Measurements from ENCODE around the gene NPNT.
"Not testable (repeated sequence)": the region's sequence is repeated elsewhere in the genome, so short reads cannot be mapped to it uniquely, and the experiment has no call there.

NPNT gene

GRCh38 chr4:105894660-105895582 is at the start of gene NPNT:
Gene NPNT, plus strand, starts transcription at chr4:105895471. Its CDS starts 182 bp downstream, at chr4:105895653.
- FAIRE-seq, result no peak

GRCh38 chr4:105845559-105845958 is 49.7 kb upstream of the NPNT start:
- no peak for FAIRE-seq

- FAIRE-seq, result not testable (repeated sequence)
These were observed 46.9 kb upstream of the NPNT start for GRCh38 chr4:105848359-105848758.

- FAIRE-seq, result no peak
These were observed 44.1 kb upstream of the NPNT start for GRCh38 chr4:105851196-105851595.

GRCh38 chr4:105852230-105852629 is 43.0 kb upstream of the NPNT start:
- not testable (repeated sequence) for FAIRE-seq

GRCh38 chr4:105858466-105859040 is 36.7 kb upstream of the NPNT start:
- FAIRE-seq, result no peak

GRCh38 chr4:105859233-105859632 is 36.0 kb upstream of the NPNT start:
- no peak for FAIRE-seq

- FAIRE-seq, result no peak
These were observed 24.3 kb upstream of the NPNT start for GRCh38 chr4:105870963-105871362.

GRCh38 chr4:105871997-105872396 is 23.3 kb upstream of the NPNT start:
- no peak for FAIRE-seq

GRCh38 chr4:105875233-105875632 is 20.0 kb upstream of the NPNT start:
- FAIRE-seq, result no peak

GRCh38 chr4:105878668-105879067 is 16.6 kb upstream of the NPNT start:
- FAIRE-seq, result no peak

- no peak for FAIRE-seq
These were observed 7.8 kb upstream of the NPNT start for GRCh38 chr4:105887508-105887907.

- FAIRE-seq, result no peak
These were observed 551 bp downstream of the NPNT start for GRCh38 chr4:105895583-105896460.

GRCh38 chr4:105896461-105896942 is 1.2 kb downstream of the NPNT start:
- no peak for FAIRE-seq

- FAIRE-seq, result no peak
These were observed 1.9 kb downstream of the NPNT start for GRCh38 chr4:105896984-105897775.

- FAIRE-seq, result no peak
These were observed 5.3 kb downstream of the NPNT start for GRCh38 chr4:105900541-105900940.

GRCh38 chr4:105902550-105903262 is 7.4 kb downstream of the NPNT start:
- no peak for FAIRE-seq

GRCh38 chr4:105909787-105910281 is 14.6 kb downstream of the NPNT start:
- no peak for FAIRE-seq

GRCh38 chr4:105911426-105911825 is 16.2 kb downstream of the NPNT start:
- FAIRE-seq, result no peak

GRCh38 chr4:105912633-105913032 is 17.4 kb downstream of the NPNT start:
- no peak for FAIRE-seq

- FAIRE-seq, result no peak
These were observed 22.0 kb downstream of the NPNT start for GRCh38 chr4:105917171-105917685.

Data from colon (tissue), 2 donors.